HG03280 (cell line): Measurements from ENCODE around the gene ANTKMT.

ENCODE experiments used
- ATAC-seq: cut with Tn5 transposase; IDR thresholded peaks from one replicate; pipeline ENCODE4 v1.9.1; 2021; ENCODE audit warnings: mild to moderate bottlenecking, moderate library complexity; ENCODE audit not compliant: unreplicated experiment

The ANTKMT gene

GRCh38 chr16:695355-696089, 25.4 kb upstream of the ANTKMT start:
- ATAC-seq = no peak

- ATAC-seq = no peak
Measured at GRCh38 chr16:698911-699671, 21.9 kb upstream of the ANTKMT start.

- no peak for ATAC-seq
Measured at GRCh38 chr16:700684-701584, 20.0 kb upstream of the ANTKMT start.

DNA sequence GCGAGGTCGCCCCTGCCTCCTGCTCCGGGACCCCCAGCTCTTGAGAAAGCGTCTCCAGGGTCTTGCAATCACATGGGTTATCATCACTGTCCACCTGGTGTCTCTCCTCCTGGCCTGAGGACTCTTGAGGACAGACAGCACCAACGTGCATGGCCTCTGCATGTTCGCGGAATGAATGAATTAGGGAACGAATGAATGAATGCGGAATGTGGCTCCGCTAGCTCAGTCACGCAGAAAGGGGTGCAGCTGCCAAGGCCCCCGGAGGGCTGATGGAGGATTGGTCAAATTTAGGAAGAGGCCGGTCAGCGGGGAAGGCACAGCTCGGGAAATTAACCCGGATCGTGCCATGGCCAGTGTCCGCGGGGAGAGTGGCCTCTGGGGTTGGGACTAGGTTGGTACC, 18.6 kb upstream of the ANTKMT start:
- ATAC-seq = no peak

GRCh38 chr16:703406-703805, 17.5 kb upstream of the ANTKMT start:
- no peak for ATAC-seq

DNA sequence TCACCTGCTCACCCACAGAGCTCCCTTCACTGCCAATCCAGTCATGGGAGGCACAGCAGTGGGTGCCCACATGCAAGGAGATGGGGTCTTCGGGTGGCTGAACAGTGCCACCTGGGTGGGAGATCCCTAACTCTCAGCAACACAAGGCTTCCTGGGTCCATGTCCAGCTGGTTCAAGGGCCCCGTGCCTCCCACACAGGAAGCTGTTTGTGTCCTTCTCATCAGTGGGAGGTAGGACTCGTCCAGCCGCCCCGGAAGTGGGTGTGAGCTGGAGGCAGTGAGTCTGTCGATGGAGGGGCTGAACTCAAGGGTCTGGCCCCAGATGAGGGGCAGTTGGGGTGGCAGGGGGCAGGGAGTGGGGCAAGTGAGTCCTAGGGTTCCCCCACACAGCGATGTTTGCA, 16.9 kb upstream of the ANTKMT start:
- no peak for ATAC-seq

GRCh38 chr16:704552-705380, 16.2 kb upstream of the ANTKMT start:
- no peak for ATAC-seq

GRCh38 chr16:705431-706188, 15.3 kb upstream of the ANTKMT start, which contains the start of gene FBXL16:
TSS of gene FBXL16 (minus strand) at chr16:705801. CDS start at chr16:697405, 8,396 bp downstream.
- ATAC-seq = no peak

DNA sequence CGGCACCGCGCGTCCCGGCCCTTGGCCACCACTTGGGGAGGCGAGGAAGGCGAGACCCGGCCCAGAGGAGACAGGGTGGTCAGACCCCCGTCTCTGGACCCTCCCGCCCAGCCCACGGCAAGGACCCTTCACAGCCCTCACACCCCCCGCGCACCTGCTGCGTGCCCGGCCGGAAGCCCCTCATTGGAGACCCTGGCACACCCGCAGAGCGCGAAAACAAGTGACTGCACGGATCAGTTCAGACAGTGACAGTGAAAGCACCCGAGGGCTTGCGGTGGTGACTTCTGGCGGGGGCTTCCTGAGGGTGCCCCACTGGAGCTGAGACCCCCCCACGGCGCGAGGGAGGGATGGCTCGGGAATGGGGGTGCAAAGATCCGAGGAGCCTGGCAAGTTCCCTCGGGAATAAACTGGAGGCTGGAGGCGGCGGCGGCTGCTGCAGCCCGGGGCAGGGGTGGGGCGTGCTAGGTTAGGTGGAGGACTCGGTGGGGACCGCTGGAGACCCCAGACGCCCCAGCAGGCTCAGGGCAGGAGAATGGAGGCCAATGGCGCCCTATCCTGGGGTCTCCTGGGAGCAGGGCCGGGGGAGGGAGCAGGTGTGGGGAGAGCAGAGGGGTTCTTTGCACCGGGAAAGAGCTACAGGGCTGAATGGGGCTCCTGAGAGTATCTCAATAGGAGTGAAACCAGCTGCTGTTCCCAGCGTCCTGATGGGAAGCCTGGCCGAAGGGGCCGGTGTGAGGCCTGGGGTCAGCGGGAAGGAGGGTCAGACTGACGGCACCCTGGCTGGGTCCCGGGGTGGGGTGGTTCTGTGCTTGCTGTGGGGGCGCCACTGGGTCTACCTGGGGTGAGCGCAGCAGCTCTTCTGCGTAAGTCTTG, 14.5 kb upstream of the ANTKMT start:
- ATAC-seq = no peak

DNA sequence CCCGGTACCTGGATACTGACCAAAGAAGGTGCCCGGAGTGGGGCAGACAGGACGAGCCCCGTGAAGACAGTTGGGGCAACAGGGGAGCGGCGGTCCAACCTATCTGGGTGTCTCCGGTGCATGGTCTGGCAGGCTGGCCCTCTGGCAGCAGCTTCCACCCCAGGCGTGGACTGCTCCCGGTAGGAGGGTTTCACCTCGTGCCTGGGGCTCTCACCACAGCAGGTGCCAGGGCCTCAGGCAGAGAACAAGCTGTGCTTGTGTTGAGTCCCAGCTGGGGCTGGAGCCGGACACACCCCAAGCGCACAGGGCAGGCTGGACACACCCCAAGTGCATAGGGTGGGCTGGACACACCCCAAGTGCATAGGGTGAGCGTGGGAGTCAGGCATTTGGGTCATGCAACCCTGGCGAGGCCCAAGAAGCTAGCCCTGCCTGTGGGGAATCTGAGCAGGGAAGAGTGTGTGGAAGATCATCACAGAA, 13.8 kb upstream of the ANTKMT start:
- ATAC-seq = no peak

DNA sequence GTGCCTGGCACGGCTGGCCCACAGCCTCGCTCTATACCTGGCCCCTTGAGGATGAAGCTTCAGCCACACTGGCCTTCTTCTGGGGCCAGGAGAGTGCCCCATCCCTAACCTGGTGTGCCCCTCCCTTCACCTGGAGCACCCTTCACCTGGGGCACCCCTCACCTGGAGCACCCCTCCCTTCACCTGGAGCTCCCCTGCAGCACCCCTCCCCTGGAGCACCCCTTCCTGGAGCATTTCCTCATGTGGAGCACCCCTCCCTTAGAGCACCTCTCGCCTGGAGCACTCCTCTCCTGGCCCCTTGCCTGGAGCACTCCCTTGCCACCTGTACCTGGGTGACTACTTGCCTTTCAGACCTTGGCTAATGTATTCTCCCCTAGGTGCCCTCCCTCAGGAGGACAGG, 12.9 kb upstream of the ANTKMT start:
- no peak for ATAC-seq

- ATAC-seq = no peak
Measured at GRCh38 chr16:708959-709358, 12.0 kb upstream of the ANTKMT start.

- no peak for ATAC-seq
Measured at GRCh38 chr16:709566-710499, 11.1 kb upstream of the ANTKMT start.

GRCh38 chr16:710500-711075, 10.4 kb upstream of the ANTKMT start:
- ATAC-seq = no peak

DNA sequence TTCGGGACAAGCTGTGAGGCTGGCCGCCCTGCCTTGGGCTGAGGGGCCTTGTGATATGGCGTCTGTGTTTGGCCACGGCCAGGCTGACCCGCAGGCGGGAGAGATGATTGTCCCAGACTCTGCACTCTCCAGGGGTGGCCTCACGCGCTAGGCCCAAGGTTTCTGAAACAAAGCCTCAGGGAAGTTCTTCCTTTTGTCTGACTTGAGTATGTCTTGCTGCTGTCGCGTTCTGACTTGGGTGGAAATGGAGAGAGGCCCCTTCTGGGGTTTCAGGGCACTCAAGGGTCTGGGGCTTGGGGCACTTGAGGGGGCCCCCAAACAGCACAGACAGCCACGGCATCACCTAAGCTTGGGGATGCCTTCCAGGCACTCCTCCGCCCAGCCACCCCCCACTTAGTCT, 9.9 kb upstream of the ANTKMT start:
- no peak for ATAC-seq

GRCh38 chr16:711548-712320, 9.2 kb upstream of the ANTKMT start:
- ATAC-seq = no peak
